ENCODE results near the gene WASL. TPM values are rescaled to one million over a fixed set of nuclear protein-coding genes. Genes with fewer than 3 reads are reported as not detected.

WASL gene
- total RNA-seq, 4 donors from 2014 or later: 42.5 to 55.9 (median 47.9) TPM

DNA sequence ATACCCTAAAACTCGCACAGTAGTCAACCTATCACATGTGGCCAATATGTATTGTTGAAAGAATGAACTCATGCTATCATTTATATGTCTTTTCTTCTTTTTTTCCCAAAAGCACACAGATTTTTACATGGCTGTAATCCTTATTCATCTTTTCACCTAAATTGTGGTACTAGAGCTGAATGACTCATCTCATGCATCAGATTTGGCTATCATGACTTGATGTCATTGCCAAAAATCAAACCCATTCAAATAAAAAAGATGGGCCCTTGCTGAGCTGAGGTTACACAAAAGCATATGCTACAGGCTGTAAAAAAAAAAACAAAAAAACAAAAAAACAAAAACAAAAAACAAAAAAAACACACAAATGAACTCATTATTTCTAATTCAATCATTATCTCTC lies 96.4 kb downstream of the WASL start:
- H3K27ac ChIP-seq: no peak overlapping the region

DNA sequence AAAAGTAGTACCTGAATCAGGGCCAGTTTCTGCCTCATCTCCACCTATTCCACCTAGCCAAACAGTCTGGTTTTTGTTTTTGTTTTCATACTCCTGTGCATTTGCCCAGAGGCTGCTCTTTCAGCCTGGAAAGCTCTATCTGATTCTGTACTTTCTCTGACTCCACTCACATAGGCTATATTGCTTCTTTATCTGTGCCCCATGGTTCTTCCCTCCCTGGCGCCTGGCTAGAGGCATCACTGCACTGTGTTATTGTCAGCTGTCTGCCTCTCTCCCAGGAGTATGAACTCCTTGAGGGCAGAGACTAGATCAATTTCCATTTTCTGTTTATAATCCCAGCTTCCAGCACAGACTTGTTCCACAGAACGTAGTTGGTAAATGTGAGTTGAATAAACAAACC lies 98.2 kb downstream of the WASL start:
- H3K9me3 ChIP-seq: no peaks in the 10 kb centered on the region
- TF ChIP-seq POLR2AphosphoS5 (IDR thresholded peaks at IDR 0.05) (no peak), EP300 (IDR thresholded peaks at IDR 0.05) (no peak)
- no peaks in the 10 kb centered on the region for H3K4me1 ChIP-seq
- no peak overlapping the region for H3K4me3 ChIP-seq
- no peak for ATAC-seq
- H3K36me3 ChIP-seq: no peaks in the 10 kb centered on the region
- H3K27me3 ChIP-seq: no peaks in the 10 kb centered on the region
- no peak overlapping the region for H3K27ac ChIP-seq
- WGBS, 2 donors (ENCODE audit: low coverage in 1 of 2): 60 to 77% methylated on average over 1 to 2 of the region's 2 CpGs

More for the DNA sequence above, 96.4 kb downstream of the WASL start:
- H3K4me1 ChIP-seq: no peaks in the 10 kb centered on the region
- 95 to 100% methylated on average over 1 of the region's 1 CpG for WGBS, 2 donors (ENCODE audit: low coverage in 1 of 2)
- no peaks in the 10 kb centered on the region for H3K36me3 ChIP-seq
- H3K4me3 ChIP-seq: no peak overlapping the region
- TF ChIP-seq POLR2A (IDR thresholded peaks at IDR 0.05): no peak
- TF ChIP-seq CTCF (IDR thresholded peaks at IDR 0.05): no peak
- TF ChIP-seq POLR2AphosphoS5 (IDR thresholded peaks at IDR 0.05): no peak
- no peak for TF ChIP-seq EP300 (IDR thresholded peaks at IDR 0.05)
- H3K9me3 ChIP-seq: no peaks in the 10 kb centered on the region
- ATAC-seq: no peak
- no peaks in the 10 kb centered on the region for H3K27me3 ChIP-seq

DNA sequence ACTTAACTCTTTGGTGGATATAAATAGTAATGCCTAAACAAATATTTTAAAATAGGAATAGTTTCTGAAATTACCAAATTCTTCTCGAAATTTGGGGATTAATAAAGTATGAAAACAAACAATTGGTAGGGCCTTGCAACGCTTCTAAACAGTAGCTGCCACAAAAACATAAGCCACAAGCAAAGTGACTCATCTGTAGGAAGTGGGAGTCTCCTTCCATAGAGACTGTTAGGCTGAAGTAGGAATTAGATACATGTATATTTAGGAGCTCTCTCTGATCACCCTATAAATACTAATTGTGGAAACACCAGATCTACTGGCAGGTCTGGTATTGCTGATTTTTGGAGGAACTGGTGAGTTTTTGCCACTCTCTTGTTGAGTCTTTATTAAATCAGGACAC lies 98.8 kb downstream of the WASL start:
- no peak for ATAC-seq
- no peak overlapping the region for H3K27ac ChIP-seq

GRCh38 chr7:123647106-123647730 lies 101.6 kb downstream of the WASL start:
- WGBS, 2 donors (ENCODE audit: low coverage in 1 of 2): 86 to 90% methylated on average over 3 to 5 of the region's 7 CpGs
- TF ChIP-seq POLR2AphosphoS5 (IDR thresholded peaks at IDR 0.05) (no peak), CTCF (IDR thresholded peaks at IDR 0.05) (no peak), POLR2A (IDR thresholded peaks at IDR 0.05) (no peak), EP300 (IDR thresholded peaks at IDR 0.05) (no peak)
- ATAC-seq: no peak
- Histone ChIP-seq H3K36me3 (no peaks in the 10 kb centered on the region), H3K4me1 (peaks cover 0 to 14% (median 2%) of the 10 kb centered on the region in 3 donors), H3K27ac (no peak overlapping the region), H3K27me3 (no peaks in the 10 kb centered on the region), H3K4me3 (no peak overlapping the region), H3K9me3 (no peaks in the 10 kb centered on the region)

More for the DNA sequence above, 98.8 kb downstream of the WASL start:
- Histone ChIP-seq H3K36me3 (no peaks in the 10 kb centered on the region), H3K27me3 (no peaks in the 10 kb centered on the region), H3K4me3 (no peak overlapping the region), H3K9me3 (no peaks in the 10 kb centered on the region), H3K4me1 (peaks cover 0 to 2% (median 0%) of the 10 kb centered on the region in 3 donors)
- WGBS, 2 donors (ENCODE audit: low coverage in 1 of 2): 70 to 80% methylated on average over 2 of the region's 2 CpGs
- TF ChIP-seq CTCF (IDR thresholded peaks at IDR 0.05) (no peak), EP300 (IDR thresholded peaks at IDR 0.05) (no peak)

DNA sequence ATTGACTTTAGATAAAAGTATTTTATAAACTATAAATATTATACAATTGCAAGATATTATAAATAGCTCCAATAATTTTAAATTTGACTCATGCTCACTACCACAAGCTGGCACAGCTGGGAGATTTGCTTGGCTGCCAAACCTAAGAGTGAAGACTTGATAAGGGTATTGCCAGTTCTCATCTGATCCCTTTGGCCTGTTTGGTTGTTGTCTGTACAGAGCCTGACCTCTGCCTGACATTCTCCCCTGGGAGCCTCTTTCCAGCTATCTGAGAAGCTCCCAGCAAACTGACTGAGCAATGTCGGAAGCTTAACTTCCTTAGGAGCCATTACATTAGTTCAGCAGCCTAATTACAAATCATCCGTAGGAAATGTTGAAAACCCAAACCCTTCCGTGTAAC lies 103.3 kb downstream of the WASL start:
- Histone ChIP-seq H3K4me1 (peaks cover 0 to 14% (median 2%) of the 10 kb centered on the region in 3 donors), H3K36me3 (no peaks in the 10 kb centered on the region), H3K27ac (no peak overlapping the region), H3K27me3 (no peaks in the 10 kb centered on the region), H3K4me3 (no peak overlapping the region), H3K9me3 (no peaks in the 10 kb centered on the region)
- ATAC-seq: no peak
- TF ChIP-seq POLR2AphosphoS5 (IDR thresholded peaks at IDR 0.05): no peak
- 42 to 61% methylated on average over 2 to 3 of the region's 3 CpGs for WGBS, 2 donors (ENCODE audit: low coverage in 1 of 2)
